ENCODE results near the gene TTC9B. TPM values are rescaled to one million over a fixed set of nuclear protein-coding genes. Genes with fewer than 3 reads are reported as not detected.

TTC9B gene
- total and polyA plus RNA-seq, 2 of the 8 experiments (the other 6 are each of a cell fraction or from before 2014, with no cell fraction given): 0.26 TPM; not detected in 1

GRCh38 chr19:40252395-40252794 is 34.2 kb upstream of the TTC9B start (continued):
- TF ChIP-seq SIN3A (conservative IDR thresholded peaks at IDR 0.05 in 1 of 2, IDR thresholded peaks at IDR 0.05 in 1 of 2; ENCODE audit: low read depth in 1 of 2, low read length in 2 of 2): 0 out of 4 replicates have a peak, but pooled peaks of 1 of the 2 experiments have one; percentile 35
- TF ChIP-seq CEBPB (IDR thresholded peaks at IDR 0.05; ENCODE audit: low read depth, low read length): no peak
- TF ChIP-seq JUN (IDR thresholded peaks at IDR 0.05; ENCODE audit: low read depth, low read length): no peak

Data from H1 (cell line).